HEK293 (cell line): ENCODE data around the gene BACH2.

ENCODE experiments used
- CTCF ChIP-seq: fragments of 450-650 bp; formaldehyde crosslinking; IDR thresholded peaks from 2 replicates; pipeline ENCODE4 v1.5.1; 2016; ENCODE audit warnings: missing biosample characterization, missing genetic modification characterization
- ELK4 ChIP-seq: IDR thresholded peaks from 2 replicates; pipeline ENCODE4 v1.6.1; 2011; ENCODE audit warnings: mild to moderate bottlenecking, low read depth, low read length, borderline replicate concordance
- KLF16 ChIP-seq: fragments of 450-650 bp; formaldehyde crosslinking; IDR thresholded peaks from 2 replicates; pipeline ENCODE4 v1.5.1; 2017; ENCODE audit warnings: missing biosample characterization, missing genetic modification characterization
- REST ChIP-seq: fragments of 450-650 bp; formaldehyde crosslinking; IDR thresholded peaks from 2 replicates; pipeline ENCODE4 v1.5.1; 2016; ENCODE audit warnings: missing biosample characterization, missing genetic modification characterization
- ZBTB20 ChIP-seq: fragments of 450-650 bp; formaldehyde crosslinking; IDR thresholded peaks from 2 replicates; pipeline ENCODE4 v1.5.1; 2016; ENCODE audit warnings: missing biosample characterization, missing genetic modification characterization
- ZNF138 ChIP-seq: fragments of 450-650 bp; formaldehyde crosslinking; IDR thresholded peaks from 2 replicates; pipeline ENCODE4 v1.5.1; 2016; ENCODE audit warnings: missing biosample characterization, missing genetic modification characterization, borderline replicate concordance
- ZNF292 ChIP-seq: fragments of 450-650 bp; formaldehyde crosslinking; IDR thresholded peaks from 2 replicates; pipeline ENCODE4 v1.5.1; 2016; ENCODE audit warnings: low read depth, missing biosample characterization, missing genetic modification characterization, borderline replicate concordance
- ZNF335 ChIP-seq: fragments of 450-650 bp; formaldehyde crosslinking; conservative IDR thresholded peaks from 2 replicates; pipeline ENCODE4 v1.5.1; 2016; ENCODE audit warnings: missing biosample characterization, missing genetic modification characterization

GRCh38 chr6:90160013-90160412, 136.6 kb downstream of the BACH2 start:
- TF ChIP-seq CTCF (tag by site-specific recombination) (no peak), KLF16 (tag by site-specific recombination) (no peak), ZBTB20 (tag by site-specific recombination) (no peak), ZNF292 (tag by site-specific recombination) (no peak), ZNF335 (tag by site-specific recombination) (no peak), ZNF138 (tag by site-specific recombination) (no peak), REST (tag by site-specific recombination) (no peak), ELK4 (no peak)
